ENCODE results near the gene TBC1D19.

The TBC1D19 gene

GRCh38 chr4:26732356-26732755, 148.5 kb downstream of the TBC1D19 start:
- no peak for DNase-seq

DNA sequence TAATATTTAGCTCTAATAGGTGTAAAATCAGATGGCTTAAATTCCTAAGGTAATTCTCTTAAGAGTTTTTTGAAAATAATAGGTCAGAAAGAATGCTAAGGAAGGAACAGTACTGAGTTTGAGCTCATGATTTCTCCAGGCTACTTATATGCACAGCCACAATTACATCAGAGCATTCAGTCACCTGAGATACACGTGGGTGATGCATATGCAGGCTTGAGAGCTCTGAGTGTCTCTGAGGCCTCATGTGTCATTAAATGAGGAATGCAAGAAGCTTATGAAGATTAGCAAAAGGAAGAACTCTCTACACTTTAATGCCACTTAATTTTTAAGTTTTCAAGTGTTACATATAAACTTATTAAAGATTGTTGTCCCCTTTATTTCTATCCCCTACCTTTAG, 152.7 kb downstream of the TBC1D19 start:
- DNase-seq: no peak

- no peak for DNase-seq
These were observed 153.5 kb downstream of the TBC1D19 start for GRCh38 chr4:26737385-26737784.

DNA sequence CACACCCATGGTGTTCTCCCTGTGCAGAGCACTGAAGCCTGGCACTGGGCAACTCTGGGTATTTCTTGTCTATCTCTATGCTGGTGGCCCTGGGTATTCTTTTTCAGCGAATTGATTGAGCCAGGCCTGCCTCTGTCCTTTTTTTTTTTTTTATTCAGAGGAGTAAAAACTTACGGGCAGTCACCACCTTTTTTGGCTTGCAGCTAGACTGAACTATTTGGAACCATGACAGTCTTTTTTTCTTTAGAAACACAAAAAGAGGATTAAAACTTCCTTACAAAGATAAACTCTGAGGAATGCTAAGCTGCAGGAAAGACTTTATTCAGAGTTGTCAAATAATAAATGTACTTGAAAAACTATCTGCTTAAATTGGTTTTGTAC, 157.6 kb downstream of the TBC1D19 start:
- DNase-seq: no peak

DNA sequence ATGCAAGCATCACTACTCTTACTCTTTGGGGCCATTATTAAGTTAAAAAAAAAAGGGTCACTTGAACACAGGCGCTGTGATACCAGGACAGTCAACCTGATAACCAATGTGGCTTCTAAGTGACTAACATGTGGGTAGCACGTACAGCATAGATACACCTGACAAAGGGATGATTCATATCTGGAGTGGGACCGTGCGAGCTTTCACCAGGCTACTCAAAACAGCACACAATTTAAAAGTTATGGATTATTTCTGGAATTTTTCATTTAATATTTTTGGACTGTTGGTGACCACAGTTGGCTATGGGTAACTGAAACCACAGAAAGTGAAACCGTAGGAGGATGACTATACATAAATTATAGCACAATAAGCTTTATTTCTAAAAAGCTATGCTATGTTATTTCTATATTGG, 162.9 kb downstream of the TBC1D19 start:
- no peak for DNase-seq

DNA sequence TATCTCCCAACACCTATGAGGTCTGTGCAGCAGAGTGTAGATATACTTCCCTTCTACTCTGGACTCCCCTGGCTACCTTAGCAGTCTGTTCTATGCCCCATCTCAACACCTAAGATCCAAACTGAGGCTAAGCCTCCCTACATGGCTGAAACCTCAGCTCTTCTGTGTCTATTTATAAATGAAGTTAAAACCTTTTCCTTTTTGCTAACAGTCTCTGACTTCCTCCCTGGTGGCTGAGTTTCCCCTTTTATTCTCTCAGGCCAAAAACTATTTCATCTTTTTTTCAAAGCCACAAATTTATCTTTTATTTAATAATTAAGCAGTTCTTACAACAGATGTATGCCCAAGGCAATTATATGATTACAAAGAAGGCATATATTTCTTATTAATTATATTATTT, 164.9 kb downstream of the TBC1D19 start:
- no peak for DNase-seq

GRCh38 chr4:26749867-26750266, 166.0 kb downstream of the TBC1D19 start:
- no peak for DNase-seq

- no peak for DNase-seq
These were observed 167.1 kb downstream of the TBC1D19 start for GRCh38 chr4:26751004-26751403.

GRCh38 chr4:26751838-26752237, 168.0 kb downstream of the TBC1D19 start:
- no peak for DNase-seq

GRCh38 chr4:26753187-26753586, 169.3 kb downstream of the TBC1D19 start:
- DNase-seq: no peak

GRCh38 chr4:26753617-26754016, 169.7 kb downstream of the TBC1D19 start:
- DNase-seq: no peak

DNA sequence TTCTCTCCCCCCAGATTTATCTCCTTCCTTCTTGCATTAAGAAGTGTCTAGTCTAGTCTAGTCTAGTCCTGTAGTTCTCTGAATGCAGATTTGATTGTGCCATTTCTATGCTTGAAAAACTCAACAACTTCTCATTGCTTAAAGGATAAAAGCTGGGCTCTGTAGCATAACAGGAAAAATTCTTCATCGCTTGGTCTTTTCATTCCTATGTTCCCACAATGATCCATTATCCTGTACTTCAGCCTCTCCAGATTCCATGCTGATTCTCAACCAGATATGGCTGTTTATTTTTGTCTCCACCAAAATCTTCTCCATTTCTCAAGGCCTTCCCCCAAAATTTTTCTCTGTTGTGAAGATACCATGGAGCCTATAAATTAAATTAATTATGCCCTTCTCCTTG, 173.9 kb downstream of the TBC1D19 start:
- no peak for DNase-seq

DNA sequence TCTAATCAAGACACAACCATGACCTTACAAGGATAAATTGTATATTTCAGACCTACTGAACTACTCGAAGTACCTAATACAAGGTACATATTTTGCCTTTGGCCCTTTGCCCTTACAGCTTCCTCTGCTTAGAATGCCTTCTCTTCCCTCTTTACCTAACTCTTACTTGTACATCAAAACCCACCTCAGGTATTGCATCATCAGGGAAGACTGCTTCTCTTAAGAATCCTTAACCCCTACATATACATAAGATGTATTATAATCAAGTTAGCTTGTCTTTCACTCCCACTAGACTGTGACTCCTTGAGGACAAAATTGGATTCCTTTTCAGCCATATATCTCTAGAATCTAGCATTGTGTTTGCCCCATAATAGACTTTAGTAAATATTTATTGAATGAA, 175.0 kb downstream of the TBC1D19 start:
- DNase-seq: no peak

- DNase-seq: no peak
These were observed 178.8 kb downstream of the TBC1D19 start for GRCh38 chr4:26762650-26763049.

GRCh38 chr4:26763063-26763462, 179.2 kb downstream of the TBC1D19 start:
- DNase-seq: no peak

DNA sequence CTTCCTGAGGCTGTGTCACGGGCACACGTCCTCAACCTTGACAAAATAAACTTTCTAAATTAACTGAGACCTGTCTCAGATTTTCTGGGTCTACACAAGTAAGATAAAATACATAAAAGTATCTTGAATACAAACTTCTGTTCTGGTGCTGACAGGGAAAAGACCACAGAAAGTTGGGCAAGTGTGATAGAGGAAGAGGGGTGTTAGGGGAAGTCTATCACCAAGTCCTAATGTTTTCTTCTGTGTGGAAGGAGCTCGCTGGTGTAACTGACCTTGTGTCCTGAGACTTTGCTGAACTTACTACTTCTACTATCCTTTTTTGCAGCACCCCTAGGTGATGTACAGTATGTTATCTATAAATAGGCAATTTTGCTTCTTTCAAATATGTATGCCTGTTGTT, 179.8 kb downstream of the TBC1D19 start:
- DNase-seq: no peak

DNA sequence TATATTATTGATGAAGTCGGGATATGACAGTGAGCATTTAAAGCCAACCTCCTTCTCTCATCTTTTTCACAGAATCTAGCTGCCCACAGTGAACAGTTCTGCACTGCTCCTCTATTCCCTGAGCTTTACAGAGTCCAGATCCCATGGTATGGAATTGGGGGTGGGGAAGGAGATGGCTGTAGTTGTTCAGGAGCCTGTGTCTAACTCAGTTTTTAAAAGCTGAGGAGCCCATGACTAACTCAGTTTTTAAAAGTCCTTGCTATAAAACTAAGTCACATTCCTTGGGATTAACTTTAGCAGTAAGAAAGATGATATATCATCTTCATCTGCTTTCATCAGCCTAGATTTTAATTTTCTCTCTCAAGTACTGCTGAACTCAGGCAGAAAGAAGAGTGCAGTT, 180.3 kb downstream of the TBC1D19 start:
- DNase-seq: peak; percentile 19

DNA sequence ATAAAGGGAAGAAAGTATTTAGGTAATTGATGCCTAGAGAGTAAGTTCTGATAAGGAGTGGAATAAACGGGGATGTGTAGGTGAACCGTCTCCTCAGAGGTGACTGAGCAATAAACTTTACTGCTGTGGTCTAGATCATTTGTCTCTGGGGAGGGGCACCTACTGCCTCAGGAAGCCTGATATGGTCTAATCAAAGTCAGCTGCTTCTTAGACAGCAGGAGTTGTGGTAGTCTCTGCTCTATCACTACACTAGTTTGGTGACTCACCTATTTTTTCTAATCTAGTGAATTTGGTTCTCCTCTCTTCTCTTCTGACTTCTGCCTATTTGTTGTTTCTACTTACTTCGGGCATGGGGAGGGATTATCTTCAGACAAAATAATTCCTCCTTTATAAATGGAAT, 181.6 kb downstream of the TBC1D19 start:
- DNase-seq: no peak

DNA sequence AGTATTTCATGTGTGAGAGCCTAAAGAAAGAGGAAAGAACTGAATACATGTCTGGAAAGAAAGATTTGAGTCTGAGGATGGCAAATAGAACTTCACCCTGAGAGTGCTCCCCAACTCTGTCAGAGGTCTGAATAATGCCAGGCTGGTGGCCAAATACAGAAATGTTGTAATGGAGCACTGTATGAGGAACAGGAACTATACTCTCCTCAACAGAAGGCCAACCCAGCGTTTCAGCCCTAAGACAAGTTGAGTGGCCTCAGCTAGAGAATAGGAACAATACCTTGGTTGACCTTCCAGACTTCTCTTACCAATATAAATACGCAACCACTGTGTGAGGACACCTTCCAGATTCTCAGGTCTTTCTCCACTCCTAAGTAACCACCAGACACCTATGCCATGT, 182.3 kb downstream of the TBC1D19 start:
- DNase-seq: no peak

GRCh38 chr4:26772096-26772873, 188.4 kb downstream of the TBC1D19 start:
- no peak for DNase-seq

DNA sequence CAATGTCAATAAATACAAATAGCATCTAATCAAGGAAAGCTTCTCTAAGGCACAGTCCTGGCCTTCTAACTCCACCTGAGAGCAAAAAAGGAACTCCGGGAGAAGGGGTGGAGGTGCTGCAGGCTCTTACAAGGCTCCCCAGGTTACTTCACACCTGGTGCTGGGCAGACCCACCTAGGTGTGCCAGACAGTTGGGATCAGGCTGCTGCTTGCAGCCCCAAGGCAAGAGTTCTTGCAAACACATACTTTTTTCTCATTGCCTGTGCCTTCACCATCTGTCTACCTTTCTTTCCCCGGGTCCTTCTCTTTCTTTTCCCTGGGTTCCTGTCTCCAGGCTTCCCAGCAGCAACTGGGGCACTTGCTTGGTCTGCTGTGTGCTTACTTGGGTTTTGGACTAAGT, 195.3 kb downstream of the TBC1D19 start:
- DNase-seq: no peak

DNA sequence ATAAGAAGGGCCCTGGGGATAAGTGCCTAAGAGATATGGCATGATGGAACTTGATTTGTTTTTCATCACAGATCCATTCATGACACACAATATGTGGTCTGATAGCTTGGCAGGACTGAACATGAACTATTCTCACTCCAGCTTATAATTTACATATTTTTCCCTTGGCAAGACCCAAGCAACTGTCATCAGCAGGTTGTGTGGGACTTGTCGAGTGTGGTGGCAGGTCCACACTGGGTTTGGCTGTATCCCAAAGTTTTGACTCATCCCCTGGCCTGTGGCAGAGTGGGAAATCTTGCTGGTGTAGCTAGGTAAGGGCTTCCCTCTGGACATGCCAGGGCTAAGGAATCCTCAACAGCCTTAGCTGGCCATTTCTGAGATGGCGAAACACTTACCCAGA, 195.8 kb downstream of the TBC1D19 start:
- DNase-seq: peak; percentile 65

GRCh38 chr4:26780539-26780938, 196.7 kb downstream of the TBC1D19 start:
- peak; percentile 46 for DNase-seq

DNA sequence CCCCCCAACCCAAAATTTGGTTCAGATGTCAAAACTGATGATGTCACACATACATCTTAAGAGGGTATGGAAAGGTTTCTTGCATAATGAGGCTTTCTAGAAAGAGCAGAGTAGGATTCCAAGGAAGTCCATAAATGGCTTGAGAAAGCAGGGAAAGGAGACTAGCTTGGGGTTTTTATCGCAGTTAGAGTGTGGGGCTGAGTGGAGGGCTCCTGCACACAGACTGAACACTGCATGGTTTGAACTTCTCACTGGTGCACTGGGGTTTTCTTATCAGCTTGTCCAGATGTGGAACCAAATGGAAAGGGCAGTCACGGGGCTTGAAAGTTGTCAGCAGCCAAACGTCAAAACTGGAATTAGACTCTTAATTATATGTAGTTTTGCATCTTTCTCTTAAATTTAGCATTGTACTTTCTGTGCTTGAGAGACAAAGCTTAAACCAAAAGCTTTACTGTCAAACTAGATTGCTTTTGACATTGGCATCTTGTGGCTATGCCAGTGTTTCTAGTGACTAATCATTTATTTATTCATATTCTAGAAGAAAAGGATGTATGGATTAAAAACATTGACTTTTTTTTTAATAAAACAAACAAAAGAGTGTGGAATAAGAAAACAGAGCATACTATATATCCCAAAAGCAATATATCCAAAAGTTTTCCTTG, 198.4 kb downstream of the TBC1D19 start:
- peak; percentile 51 for DNase-seq

DNA sequence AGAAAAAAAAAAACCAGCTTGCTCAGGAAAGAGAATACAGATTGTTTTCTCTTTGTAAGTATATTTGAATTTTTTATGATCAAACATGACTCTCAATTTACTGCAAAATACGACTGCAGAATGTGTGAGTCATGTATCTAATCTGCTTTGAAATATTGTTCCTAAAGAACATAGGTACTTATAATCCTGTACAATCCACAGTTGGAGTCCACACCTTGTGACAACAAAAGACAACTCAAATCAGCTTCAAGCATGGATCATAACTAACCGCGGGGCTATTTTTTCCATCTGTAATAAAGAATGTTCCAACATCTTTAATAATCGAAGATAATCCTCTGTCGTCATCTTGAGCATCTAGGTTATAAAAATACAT, 198.9 kb downstream of the TBC1D19 start:
- DNase-seq: no peak
